Panc1 (cell line): Measurements from ENCODE around the gene ENHO. TPM values are rescaled to one million over a fixed set of nuclear protein-coding genes. Genes with fewer than 3 reads are reported as not detected.

ENCODE experiments used
- ATAC-seq: fragments of 200-7000 bp; cut with Tn5 transposase; 2 replicates; pipeline ENCODE4 v1.9.1; 2020; ENCODE audit warnings: mild to moderate bottlenecking, moderate library complexity
- BruUV-seq: library from RNA; stranded (reverse); fragments of 400-500 nt; replicated peaks from 2 replicates; lab custom pipeline; 2021; lab: Mats Ljungman, UMichigan
- CTCF ChIA-PET: fragments of 300-600 bp; sonication (Branson Sonifier 250); formaldehyde crosslinking; loops from one replicate; lab custom pipeline; 2022; ENCODE audit warnings: antibody characterized with exemption; lab: Charles Lee
- POLR2A ChIA-PET: fragments of 300-600 bp; sonication (Branson Sonifier 250); formaldehyde crosslinking; loops from one replicate; lab custom pipeline; 2022; ENCODE audit warnings: antibody characterized with exemption; lab: Charles Lee
- DNase-seq: peaks from one replicate; pipeline ENCODE4 v3.0.0-alpha.2; 2010; ENCODE audit warnings: low read depth, low spot score
- H3K27ac ChIP-seq: 2 replicates; pipeline ENCODE4 v1.5.1; 2011; ENCODE audit warnings: mild to moderate bottlenecking, low read length, inconsistent platforms
- H3K27me3 ChIP-seq: fragments of 200-500 bp; sonication (Bioruptor generic); 2 replicates; pipeline ENCODE4 v1.6.0; 2014; ENCODE audit warnings: low read length, inconsistent platforms; ENCODE audit not compliant: control insufficient read depth, insufficient read depth
- H3K36me3 ChIP-seq: fragments of 200-500 bp; sonication (Bioruptor generic); 2 replicates; pipeline ENCODE4 v1.5.1; 2014; ENCODE audit warnings: inconsistent platforms, mild to moderate bottlenecking, low read length, moderate library complexity; ENCODE audit not compliant: control insufficient read depth, insufficient read depth
- H3K4me1 ChIP-seq: 2 replicates; pipeline ENCODE4 v1.5.1; 2011; ENCODE audit warnings: inconsistent platforms, mild to moderate bottlenecking, low read length, moderate library complexity; ENCODE audit not compliant: control insufficient read depth, insufficient read depth
- H3K4me3 ChIP-seq, 2 experiments: 2 replicates each; pipeline ENCODE4 v1.5.1; 2011 to 2012; ENCODE audit warnings: low read depth in 2 of 2, low read length in 2 of 2, mild to moderate bottlenecking in 2 of 2, inconsistent platforms in 1 of 2, moderate library complexity in 1 of 2
- H3K9me3 ChIP-seq: fragments of 200-500 bp; sonication (Bioruptor generic); 2 replicates; pipeline ENCODE4 v1.5.1; 2014; ENCODE audit warnings: low read depth, mild to moderate bottlenecking, inconsistent platforms, low read length, moderate library complexity; ENCODE audit not compliant: control insufficient read depth, insufficient read depth
- CTCF ChIP-seq: fragments of 450-650 bp; IDR thresholded peaks from 2 replicates; pipeline ENCODE4 v1.5.1; 2017; ENCODE audit warnings: mild to moderate bottlenecking
- POLR2AphosphoS5 ChIP-seq: IDR thresholded peaks from 2 replicates; pipeline ENCODE4 v1.6.1; 2012; ENCODE audit warnings: mild to moderate bottlenecking, low read depth, low read length, moderate library complexity
- REST ChIP-seq, 2 experiments: IDR thresholded peaks; 2 replicates each; pipeline ENCODE4 v1.6.1; 2011 to 2012; ENCODE audit warnings: low read depth in 2 of 2, control low read depth in 1 of 2, low read length in 1 of 2, mild to moderate bottlenecking in 1 of 2, moderate library complexity in 1 of 2; ENCODE audit not compliant: insufficient read depth in 1 of 2
- SIN3A ChIP-seq: IDR thresholded peaks from 2 replicates; pipeline ENCODE4 v1.6.1; 2012; ENCODE audit warnings: low read depth, mild to moderate bottlenecking, low read length, moderate library complexity, borderline replicate concordance; ENCODE audit not compliant: insufficient read depth
- TCF7L2 ChIP-seq: IDR thresholded peaks from 2 replicates; pipeline ENCODE4 v1.6.1; 2011; ENCODE audit warnings: mild to moderate bottlenecking, low read depth, low read length, inconsistent platforms
- in situ Hi-C: cut with HindIII; loops from 2 replicates; pipeline ENCODE4 v1.10.0; 2016; ENCODE audit warnings: low sequenced_read_pairs, low pct_unique_long_range_greater_than_20kb
- intact Hi-C: fragments of 100-400 bp; cut with micrococcal nuclease; formaldehyde crosslinking; loops from one replicate; pipeline ENCODE4 v1.10.0; 2022; ENCODE audit not compliant: unreplicated experiment
- total RNA-seq: library from RNA; stranded (reverse); gene quantifications from one replicate; pipeline ENCODE4 v1.2.1, GENCODE V29; 2021; ENCODE audit not compliant: unreplicated experiment

The ENHO gene
- total RNA-seq, 1 experiment from 2014 or later = 7.2 TPM

- ATAC-seq = no peak
- Histone ChIP-seq H3K9me3 (no peaks in the 10 kb centered on the region), H3K27ac (no peak overlapping the region), H3K36me3 (no peaks in the 10 kb centered on the region), H3K27me3 (no peaks in the 10 kb centered on the region), H3K4me3 (no peak overlapping the region), H3K4me1 (peaks cover 14% of the 10 kb centered on the region)
- no peak for DNase-seq
- ChIA-PET CTCF (interaction anchor here (0.9 to 3.0 kb wide), 6 partner anchors 11 to 98 kb away, joined by 3 to 14 read pairs (median 4); no protein-coding TSS in a partner anchor), POLR2A (no interaction called here)
- intact Hi-C loops (loop anchor here (1.0 to 2.0 kb wide), 2 partner anchors 64 to 97 kb away; no protein-coding TSS in a partner anchor), in situ Hi-C loops (no loop called here)
- TF ChIP-seq REST (IDR thresholded peaks at IDR 0.05; ENCODE audit: insufficient read depth in 1 of 2, low read depth in 2 of 2, low read length in 1 of 2) = no peak
- no peak for TF ChIP-seq TCF7L2
- TF ChIP-seq CTCF = no peak
- no peak for TF ChIP-seq POLR2AphosphoS5
- no peak for TF ChIP-seq SIN3A
- no TSS peak for BruUV-seq
Observed at GRCh38 chr9:34501372-34501771, 21.4 kb downstream of the ENHO start.

GRCh38 chr9:34500623-34501267 is 22.0 kb downstream of the ENHO start:
- peak; percentile 99 for TF ChIP-seq CTCF
- no peak for TF ChIP-seq POLR2AphosphoS5
- TF ChIP-seq REST (IDR thresholded peaks at IDR 0.05; ENCODE audit: insufficient read depth in 1 of 2, low read depth in 2 of 2, low read length in 1 of 2) = no peak
- no peaks in the 10 kb centered on the region for H3K27me3 ChIP-seq
- ATAC-seq (peak; percentile 80), DNase-seq (peak; percentile 62)
- H3K36me3 ChIP-seq = no peaks in the 10 kb centered on the region
- CTCF ChIA-PET = interaction anchor here (0.6 to 3.0 kb wide), 6 partner anchors 10 to 97 kb away, joined by 3 to 14 read pairs (median 4); no protein-coding TSS in a partner anchor
- POLR2A ChIA-PET = no interaction called here
- H3K4me3 ChIP-seq = no peak overlapping the region
- BruUV-seq = no TSS peak
- H3K9me3 ChIP-seq = no peaks in the 10 kb centered on the region
- intact Hi-C loops (loop anchor here (1.0 to 2.0 kb wide), 2 partner anchors 63 to 96 kb away; no protein-coding TSS in a partner anchor), in situ Hi-C loops (no loop called here)
- H3K4me1 ChIP-seq = peaks cover 14% of the 10 kb centered on the region
- no peak overlapping the region for H3K27ac ChIP-seq
